ENCODE results near the gene BCO2. TPM values are rescaled to one million over a fixed set of nuclear protein-coding genes. Genes with fewer than 3 reads are reported as not detected.

BCO2 gene
- total RNA-seq, 1 donor from 2014 or later = not detected

GRCh38 chr11:112238041-112238440 lies 62.7 kb downstream of the BCO2 start:
- DNase-seq (ENCODE audit: low read depth) = no peak
- TF ChIP-seq CTCF (IDR thresholded peaks at IDR 0.05; ENCODE audit: insufficient read depth, low read length, poor library complexity, severe bottlenecking) = no peak
- no peak overlapping the region for H3K4me3 ChIP-seq (ENCODE audit: low read depth, low read length)
- H3K36me3 ChIP-seq (ENCODE audit: control insufficient read depth, insufficient read depth, low read length) = no peaks in the 10 kb centered on the region
- no peaks in the 10 kb centered on the region for H3K27me3 ChIP-seq (ENCODE audit: control insufficient read depth, insufficient read depth, low read length)

GRCh38 chr11:112241486-112241885 lies 66.2 kb downstream of the BCO2 start:
- Histone ChIP-seq H3K36me3 (ENCODE audit: control insufficient read depth, insufficient read depth, low read length) (no peaks in the 10 kb centered on the region), H3K4me3 (ENCODE audit: low read depth, low read length) (no peak overlapping the region), H3K27me3 (ENCODE audit: control insufficient read depth, insufficient read depth, low read length) (no peaks in the 10 kb centered on the region)
- no peak for TF ChIP-seq CTCF (IDR thresholded peaks at IDR 0.05; ENCODE audit: insufficient read depth, low read length, poor library complexity, severe bottlenecking)
- no peak for DNase-seq (ENCODE audit: low read depth)

GRCh38 chr11:112247201-112247600 lies 71.9 kb downstream of the BCO2 start:
- no peak for DNase-seq (ENCODE audit: low read depth)
- H3K4me3 ChIP-seq (ENCODE audit: low read depth, low read length) = no peak overlapping the region
- TF ChIP-seq CTCF (IDR thresholded peaks at IDR 0.05; ENCODE audit: insufficient read depth, low read length, poor library complexity, severe bottlenecking) = no peak

GRCh38 chr11:112248201-112248600 lies 72.9 kb downstream of the BCO2 start:
- no peaks in the 10 kb centered on the region for H3K36me3 ChIP-seq (ENCODE audit: control insufficient read depth, insufficient read depth, low read length)
- no peak overlapping the region for H3K4me3 ChIP-seq (ENCODE audit: low read depth, low read length)
- DNase-seq (ENCODE audit: low read depth) = no peak
- H3K27me3 ChIP-seq (ENCODE audit: control insufficient read depth, insufficient read depth, low read length) = no peaks in the 10 kb centered on the region
- no peak for TF ChIP-seq CTCF (IDR thresholded peaks at IDR 0.05; ENCODE audit: insufficient read depth, low read length, poor library complexity, severe bottlenecking)

More at GRCh38 chr11:112247201-112247600, 71.9 kb downstream of the BCO2 start:
- no peaks in the 10 kb centered on the region for H3K27me3 ChIP-seq (ENCODE audit: control insufficient read depth, insufficient read depth, low read length)
- H3K36me3 ChIP-seq (ENCODE audit: control insufficient read depth, insufficient read depth, low read length) = no peaks in the 10 kb centered on the region

- no peak for DNase-seq (ENCODE audit: low read depth)
- Histone ChIP-seq H3K27me3 (ENCODE audit: control insufficient read depth, insufficient read depth, low read length) (no peaks in the 10 kb centered on the region), H3K36me3 (ENCODE audit: control insufficient read depth, insufficient read depth, low read length) (no peaks in the 10 kb centered on the region), H3K4me3 (ENCODE audit: low read depth, low read length) (no peak overlapping the region)
- TF ChIP-seq CTCF (IDR thresholded peaks at IDR 0.05; ENCODE audit: insufficient read depth, low read length, poor library complexity, severe bottlenecking) = no peak
These were observed 74.7 kb downstream of the BCO2 start for GRCh38 chr11:112249871-112250610.
